GM19468 (cell line): ENCODE measurements around the gene MSTN.

ENCODE experiments used
- ATAC-seq: cut with Tn5 transposase; IDR thresholded peaks from one replicate; pipeline ENCODE4 v1.9.1; 2021; ENCODE audit warnings: mild to moderate bottlenecking, moderate library complexity, moderate number of reproducible peaks; ENCODE audit not compliant: unreplicated experiment; ENCODE audit errors: extremely low read depth

Gene MSTN

GRCh38 chr2:190062601-190063000 lies at the start of gene MSTN:
MSTN (minus strand) TSS chr2:190062729; CDS start chr2:190062596, 133 bp downstream.
- no peak for ATAC-seq

DNA sequence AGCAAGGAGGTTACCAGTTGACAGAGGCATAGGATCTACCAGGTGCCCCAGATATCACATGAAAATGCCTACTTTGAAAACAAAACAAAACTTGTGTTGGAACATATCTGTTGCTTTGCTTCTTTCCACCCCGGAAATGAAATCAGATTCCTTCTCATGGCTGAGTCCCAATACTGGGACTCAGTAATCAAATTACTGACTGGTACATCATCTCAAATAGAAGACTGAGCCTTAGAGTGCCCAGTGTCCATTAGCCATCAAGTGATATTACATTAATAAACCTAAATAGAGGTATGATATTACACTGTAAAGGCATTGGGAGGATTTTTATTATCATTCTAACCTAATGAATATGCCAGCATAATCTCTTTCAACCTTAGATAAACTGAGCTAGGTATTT lies 48.6 kb upstream of the MSTN start:
- ATAC-seq, result no peak

- ATAC-seq, result no peak
Observed at GRCh38 chr2:190110699-190111098, 48.2 kb upstream of the MSTN start.

- no peak for ATAC-seq
Observed at GRCh38 chr2:190110131-190110530, 47.6 kb upstream of the MSTN start.

GRCh38 chr2:190107409-190107808 lies 44.9 kb upstream of the MSTN start:
- ATAC-seq, result no peak

- no peak for ATAC-seq
Observed at GRCh38 chr2:190106783-190107182, 44.3 kb upstream of the MSTN start.

GRCh38 chr2:190105554-190105953 lies 43.0 kb upstream of the MSTN start:
- ATAC-seq, result no peak

DNA sequence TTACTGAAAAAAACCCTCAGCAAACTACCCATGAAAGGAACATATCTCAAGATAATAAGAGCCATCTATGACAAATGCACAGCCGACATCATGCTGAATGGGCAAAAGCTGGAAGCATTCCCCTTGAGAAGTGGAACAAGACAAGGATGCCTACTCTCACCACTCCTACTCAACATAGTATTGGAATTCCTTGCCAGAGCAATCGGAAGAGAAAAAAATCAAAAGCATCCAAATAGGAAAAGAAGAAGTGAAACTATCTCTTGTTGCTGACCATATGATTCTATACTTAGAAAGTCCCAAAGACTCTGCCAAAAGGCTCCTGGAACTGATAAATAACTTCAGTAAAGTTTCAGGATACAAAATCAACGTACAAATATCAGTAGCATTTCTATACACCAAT lies 40.6 kb upstream of the MSTN start:
- no peak for ATAC-seq

DNA sequence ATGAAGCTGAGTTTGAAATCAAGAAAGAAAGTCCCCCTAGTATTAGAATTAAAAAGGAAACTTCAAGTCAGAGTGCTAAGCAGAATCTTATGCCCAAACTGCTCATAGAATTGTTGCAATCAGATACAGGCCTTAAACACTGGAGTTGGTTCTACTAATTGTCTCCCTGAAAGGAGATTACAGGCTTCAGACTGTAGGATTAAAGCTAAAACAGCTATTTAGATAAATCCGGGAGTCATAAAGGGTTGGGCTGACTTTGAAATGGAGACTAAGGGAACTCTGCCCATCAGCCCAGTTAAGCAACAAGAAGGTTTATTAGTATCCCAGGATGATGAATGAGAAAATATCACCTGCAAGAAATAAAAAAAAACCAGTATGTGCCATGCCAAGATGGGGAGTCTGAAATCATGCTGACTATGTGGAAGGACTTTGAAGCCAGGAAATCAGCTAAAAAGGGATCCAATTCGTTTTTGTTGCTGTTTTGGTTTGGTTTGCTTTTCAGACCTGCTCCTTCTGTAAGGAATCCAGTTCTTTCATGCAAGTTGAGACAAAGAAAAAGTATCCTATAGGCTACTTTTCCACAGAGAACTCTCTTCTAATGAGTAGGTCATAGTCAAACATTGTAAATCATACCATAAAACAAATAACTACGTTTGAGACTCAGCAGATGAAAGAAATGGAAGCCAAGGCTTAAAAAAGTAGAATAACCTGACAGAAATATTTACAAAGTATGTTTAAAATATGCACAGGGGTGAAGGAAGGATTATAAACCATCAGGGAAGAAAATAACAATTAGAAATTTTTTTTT lies 37.6 kb upstream of the MSTN start:
- ATAC-seq, result no peak

DNA sequence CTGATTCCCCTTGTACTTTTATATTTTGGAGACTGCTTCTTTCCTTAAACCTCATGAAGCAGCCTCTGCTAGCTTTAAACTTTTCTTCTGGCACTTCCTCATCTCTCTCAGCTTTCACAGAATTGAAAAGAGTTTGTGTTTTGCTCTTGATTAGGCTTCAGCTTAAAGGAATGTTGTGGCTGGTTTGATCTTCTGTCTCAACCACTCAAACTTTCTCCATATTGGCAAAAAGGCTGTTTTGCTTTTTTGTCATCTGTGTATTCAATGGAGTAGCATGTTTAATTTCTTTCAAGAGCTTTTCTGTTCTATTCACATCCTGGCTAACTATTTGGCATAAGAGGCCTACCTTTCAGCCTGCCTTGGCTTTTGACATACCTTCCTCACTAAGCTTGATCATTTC lies 36.3 kb upstream of the MSTN start:
- no peak for ATAC-seq

GRCh38 chr2:190097115-190097514 lies 34.6 kb upstream of the MSTN start:
- no peak for ATAC-seq

DNA sequence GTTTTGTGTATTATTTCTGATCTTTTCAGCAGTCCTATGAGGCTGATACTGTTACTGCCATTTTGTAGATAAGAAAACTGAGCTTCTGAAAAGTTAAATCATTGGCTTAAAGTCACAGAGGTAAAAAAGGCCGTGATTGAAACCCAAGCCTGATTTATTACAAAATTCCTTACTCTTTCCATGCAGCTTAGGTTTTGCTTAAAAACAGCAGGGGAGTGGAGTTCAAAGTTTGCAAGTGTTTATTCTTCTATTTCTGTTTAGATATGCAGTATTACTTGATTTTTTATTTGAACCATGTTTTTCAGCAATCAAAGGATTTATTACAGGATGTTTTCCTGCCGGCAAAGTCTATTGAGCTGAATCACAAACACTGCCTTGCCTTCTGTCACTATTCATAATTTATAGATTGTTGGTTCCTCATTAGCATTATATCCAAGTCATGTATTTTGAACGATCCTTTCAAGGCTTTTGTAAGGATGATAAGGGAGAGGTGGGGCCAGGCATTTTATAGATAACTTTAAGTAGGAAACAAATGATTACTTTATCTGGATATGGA lies 31.9 kb upstream of the MSTN start:
- ATAC-seq, result no peak

- no peak for ATAC-seq
Observed at GRCh38 chr2:190093793-190094192, 31.3 kb upstream of the MSTN start.

- ATAC-seq, result no peak
Observed at GRCh38 chr2:190090148-190090547, 27.6 kb upstream of the MSTN start.

DNA sequence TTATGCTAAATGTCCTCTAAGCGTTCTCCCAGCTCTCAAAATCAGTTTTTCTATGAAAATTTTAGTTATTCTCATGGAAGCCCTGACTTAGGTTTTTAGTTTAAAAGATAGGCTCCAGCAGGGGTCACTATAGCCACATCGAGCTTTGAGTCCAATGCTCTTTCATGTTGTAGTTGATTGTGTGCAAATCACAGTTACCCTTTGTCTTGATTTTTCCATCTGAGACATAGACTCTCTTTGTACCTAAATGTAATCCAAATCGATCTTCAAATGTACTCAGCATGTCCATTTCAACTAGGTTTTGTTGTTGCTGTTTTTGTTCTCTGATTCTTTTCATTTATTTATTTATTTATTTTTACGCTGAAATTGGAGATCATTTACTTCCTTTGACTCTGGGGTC lies 26.4 kb upstream of the MSTN start:
- ATAC-seq, result no peak

DNA sequence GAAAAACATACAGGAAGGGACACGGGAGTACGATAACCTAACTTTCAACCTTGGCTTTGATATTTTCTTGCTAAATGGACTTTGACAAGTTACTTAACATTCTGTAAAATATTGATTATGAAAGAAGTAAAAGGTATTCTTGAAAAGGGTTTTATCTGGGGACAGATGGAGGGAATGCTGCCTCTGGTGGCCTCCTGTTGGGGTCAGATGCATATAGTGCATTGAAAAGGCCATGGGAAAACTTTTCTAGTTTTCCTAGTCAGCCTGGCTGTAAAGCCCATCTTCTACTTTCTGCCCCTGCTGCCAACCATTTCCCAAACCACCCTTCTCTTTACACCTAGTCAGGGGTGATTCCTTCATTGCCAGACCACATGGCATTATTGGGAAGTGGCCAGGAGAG lies 22.2 kb upstream of the MSTN start:
- no peak for ATAC-seq

DNA sequence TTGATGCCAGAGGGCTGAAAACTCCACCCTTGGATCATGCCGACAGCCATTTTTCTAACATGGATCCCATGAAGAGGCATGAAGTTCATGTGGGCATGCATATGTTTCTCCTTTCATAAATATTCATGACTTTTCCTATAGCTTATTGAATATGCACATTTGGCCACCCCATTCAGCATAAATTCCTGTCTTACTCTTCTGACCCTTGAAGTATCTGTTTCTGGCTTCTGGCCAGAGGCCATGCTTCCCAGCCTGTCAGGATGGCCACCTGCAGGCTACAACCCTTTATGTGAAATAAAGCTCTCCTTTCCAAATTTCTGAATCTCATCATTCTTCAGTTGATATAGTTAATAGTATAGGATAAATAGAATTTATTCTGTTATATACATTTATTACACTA lies 19.6 kb upstream of the MSTN start:
- no peak for ATAC-seq

DNA sequence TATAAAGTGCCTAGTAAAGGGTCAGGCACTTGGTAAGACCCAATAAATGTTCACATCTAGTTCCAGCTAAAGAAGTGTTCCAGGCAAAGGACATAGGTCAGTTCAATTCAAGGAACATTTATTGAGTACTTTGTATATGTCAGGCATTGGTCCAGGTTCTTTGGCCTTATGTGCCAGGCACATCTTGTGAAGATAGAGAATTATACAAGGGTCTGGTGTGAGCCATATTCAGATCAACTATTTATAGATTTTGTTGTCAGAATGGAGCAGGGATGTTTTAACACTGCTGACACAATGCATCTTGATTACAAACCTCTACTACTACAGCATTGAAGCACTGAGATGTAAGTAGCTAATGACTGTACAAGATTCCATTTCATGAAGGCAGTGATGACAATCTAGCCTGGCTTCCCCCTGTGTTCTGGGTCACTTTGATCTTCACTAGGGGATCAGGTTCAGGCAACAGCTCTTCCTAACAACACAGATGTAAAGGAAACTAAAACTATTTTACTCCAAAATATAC lies 18.1 kb upstream of the MSTN start:
- ATAC-seq, result no peak

GRCh38 chr2:190079160-190079559 lies 16.6 kb upstream of the MSTN start:
- ATAC-seq, result no peak

GRCh38 chr2:190075623-190076022 lies 13.1 kb upstream of the MSTN start:
- no peak for ATAC-seq

- ATAC-seq, result no peak
Observed at GRCh38 chr2:190069936-190070696, 7.6 kb upstream of the MSTN start.
